ENCODE data around the gene CLDN11.

CLDN11 gene

GRCh38 chr3:170432416-170432815, 13.7 kb downstream of the CLDN11 start:
- TF ChIP-seq FOXM1 (IDR thresholded peaks at IDR 0.05; ENCODE audit: borderline replicate concordance) (no peak), TARDBP (IDR thresholded peaks at IDR 0.05) (no peak), SP1 (IDR thresholded peaks at IDR 0.05) (no peak), CTBP1 (IDR thresholded peaks at IDR 0.05; ENCODE audit: borderline replicate concordance) (no peak), LEF1 (IDR thresholded peaks at IDR 0.05; ENCODE audit: borderline replicate concordance) (no peak), ARNT (IDR thresholded peaks at IDR 0.05) (no peak), BHLHE40 (IDR thresholded peaks at IDR 0.05; ENCODE audit: borderline replicate concordance) (no peak), SUZ12 (IDR thresholded peaks at IDR 0.05) (no peak), PKNOX1 (IDR thresholded peaks at IDR 0.05) (no peak), HDGF (IDR thresholded peaks at IDR 0.05; ENCODE audit: borderline replicate concordance) (no peak), L3MBTL2 (conservative IDR thresholded peaks at IDR 0.05) (no peak), FOXA1 (IDR thresholded peaks at IDR 0.05) (no peak), NFRKB (IDR thresholded peaks at IDR 0.05) (no peak), ELF4 (IDR thresholded peaks at IDR 0.05) (no peak), FOXK2 (IDR thresholded peaks at IDR 0.05) (no peak), ZNF384 (IDR thresholded peaks at IDR 0.05) (no peak)
- CTCF ChIA-PET = no interaction called here
- POLR2A ChIA-PET = no interaction called here

GRCh38 chr3:170436697-170437096, 18.0 kb downstream of the CLDN11 start:
- ChIA-PET CTCF (no interaction called here), POLR2A (no interaction called here)
- no peak for DNase-seq (ENCODE audit: extremely low spot score)
- TF ChIP-seq TARDBP (IDR thresholded peaks at IDR 0.05) (no peak), HDGF (IDR thresholded peaks at IDR 0.05; ENCODE audit: borderline replicate concordance) (no peak), ZNF384 (IDR thresholded peaks at IDR 0.05) (no peak), SUZ12 (IDR thresholded peaks at IDR 0.05) (no peak), NFRKB (IDR thresholded peaks at IDR 0.05) (no peak), FOXA1 (IDR thresholded peaks at IDR 0.05) (no peak), LEF1 (IDR thresholded peaks at IDR 0.05; ENCODE audit: borderline replicate concordance) (no peak), PKNOX1 (IDR thresholded peaks at IDR 0.05) (no peak), CTBP1 (IDR thresholded peaks at IDR 0.05; ENCODE audit: borderline replicate concordance) (no peak), FOXK2 (IDR thresholded peaks at IDR 0.05) (no peak), ARNT (IDR thresholded peaks at IDR 0.05) (no peak), SP1 (IDR thresholded peaks at IDR 0.05) (no peak), L3MBTL2 (conservative IDR thresholded peaks at IDR 0.05) (no peak), ELF4 (IDR thresholded peaks at IDR 0.05) (no peak), FOXM1 (IDR thresholded peaks at IDR 0.05; ENCODE audit: borderline replicate concordance) (no peak), BHLHE40 (IDR thresholded peaks at IDR 0.05; ENCODE audit: borderline replicate concordance) (no peak)

More at GRCh38 chr3:170432416-170432815, 13.7 kb downstream of the CLDN11 start:
- DNase-seq (ENCODE audit: extremely low spot score) = no peak

- TF ChIP-seq CTBP1 (IDR thresholded peaks at IDR 0.05; ENCODE audit: borderline replicate concordance) (no peak), ARNT (IDR thresholded peaks at IDR 0.05) (no peak), BHLHE40 (IDR thresholded peaks at IDR 0.05; ENCODE audit: borderline replicate concordance) (no peak), PKNOX1 (IDR thresholded peaks at IDR 0.05) (no peak), L3MBTL2 (conservative IDR thresholded peaks at IDR 0.05) (no peak), ELF4 (IDR thresholded peaks at IDR 0.05) (no peak), FOXA1 (IDR thresholded peaks at IDR 0.05) (no peak), SP1 (IDR thresholded peaks at IDR 0.05) (no peak), LEF1 (IDR thresholded peaks at IDR 0.05; ENCODE audit: borderline replicate concordance) (no peak), NFRKB (IDR thresholded peaks at IDR 0.05) (no peak), FOXM1 (IDR thresholded peaks at IDR 0.05; ENCODE audit: borderline replicate concordance) (no peak), HDGF (IDR thresholded peaks at IDR 0.05; ENCODE audit: borderline replicate concordance) (no peak), TARDBP (IDR thresholded peaks at IDR 0.05) (no peak), ZNF384 (IDR thresholded peaks at IDR 0.05) (no peak), FOXK2 (IDR thresholded peaks at IDR 0.05) (no peak), SUZ12 (IDR thresholded peaks at IDR 0.05) (no peak)
- no peak for DNase-seq (ENCODE audit: extremely low spot score)
- POLR2A ChIA-PET = no interaction called here
- CTCF ChIA-PET = no interaction called here
These were observed 18.5 kb downstream of the CLDN11 start for GRCh38 chr3:170437176-170437575.

- POLR2A ChIA-PET = no interaction called here
- TF ChIP-seq BHLHE40 (IDR thresholded peaks at IDR 0.05; ENCODE audit: borderline replicate concordance) (no peak), L3MBTL2 (conservative IDR thresholded peaks at IDR 0.05) (no peak), PKNOX1 (IDR thresholded peaks at IDR 0.05) (no peak), ARNT (IDR thresholded peaks at IDR 0.05) (no peak), FOXM1 (IDR thresholded peaks at IDR 0.05; ENCODE audit: borderline replicate concordance) (no peak), ZNF384 (IDR thresholded peaks at IDR 0.05) (no peak), LEF1 (IDR thresholded peaks at IDR 0.05; ENCODE audit: borderline replicate concordance) (no peak), SP1 (IDR thresholded peaks at IDR 0.05) (no peak), NFRKB (IDR thresholded peaks at IDR 0.05) (no peak), ELF4 (IDR thresholded peaks at IDR 0.05) (no peak), SUZ12 (IDR thresholded peaks at IDR 0.05) (no peak), CTBP1 (IDR thresholded peaks at IDR 0.05; ENCODE audit: borderline replicate concordance) (no peak), TARDBP (IDR thresholded peaks at IDR 0.05) (no peak), FOXA1 (IDR thresholded peaks at IDR 0.05) (no peak), HDGF (IDR thresholded peaks at IDR 0.05; ENCODE audit: borderline replicate concordance) (no peak), FOXK2 (IDR thresholded peaks at IDR 0.05) (no peak)
- no peak for DNase-seq (ENCODE audit: extremely low spot score)
- CTCF ChIA-PET = no interaction called here
These were observed 19.2 kb downstream of the CLDN11 start for GRCh38 chr3:170437696-170438407.

- no peak for TF ChIP-seq HDGF (IDR thresholded peaks at IDR 0.05; ENCODE audit: borderline replicate concordance)
- TF ChIP-seq L3MBTL2 (conservative IDR thresholded peaks at IDR 0.05) = no peak
- TF ChIP-seq ZNF384 (IDR thresholded peaks at IDR 0.05) = no peak
- no peak for TF ChIP-seq SUZ12 (IDR thresholded peaks at IDR 0.05)
- no peak for TF ChIP-seq TARDBP (IDR thresholded peaks at IDR 0.05)
- ChIA-PET CTCF (no interaction called here), POLR2A (no interaction called here)
- no peak for DNase-seq (ENCODE audit: extremely low spot score)
These were observed 20.2 kb downstream of the CLDN11 start for GRCh38 chr3:170438836-170439235.
